Caki2 (cell line): ENCODE results near the gene WDR5B. TPM values are rescaled to one million over a fixed set of nuclear protein-coding genes. Genes with fewer than 3 reads are reported as not detected.
"Not testable (repeated sequence)": the region's sequence is repeated elsewhere in the genome, so short reads cannot be mapped to it uniquely, and the experiment has no call there.

ENCODE experiments used
- DNase-seq: peaks from one replicate; pipeline ENCODE4 v3.0.0-alpha.2; 2015; ENCODE audit warnings: low read depth
- in situ Hi-C: cut with HindIII; loops from 2 replicates; pipeline ENCODE4 v1.10.0; 2016; ENCODE audit warnings: low sequenced_read_pairs, low pct_unique_long_range_greater_than_20kb, mixed read lengths
- total RNA-seq: library from RNA; depleted of rRNA; stranded (reverse); fragments of >200 nt; shearing (Covaris generic); gene quantifications from 2 replicates; pipeline ENCODE4 v1.2.3, GENCODE V29; 2014; ENCODE audit warnings: low replicate concordance; rRNA removed

WDR5B gene
- total RNA-seq, 1 experiment from 2014 or later, result 2.4 TPM

DNA sequence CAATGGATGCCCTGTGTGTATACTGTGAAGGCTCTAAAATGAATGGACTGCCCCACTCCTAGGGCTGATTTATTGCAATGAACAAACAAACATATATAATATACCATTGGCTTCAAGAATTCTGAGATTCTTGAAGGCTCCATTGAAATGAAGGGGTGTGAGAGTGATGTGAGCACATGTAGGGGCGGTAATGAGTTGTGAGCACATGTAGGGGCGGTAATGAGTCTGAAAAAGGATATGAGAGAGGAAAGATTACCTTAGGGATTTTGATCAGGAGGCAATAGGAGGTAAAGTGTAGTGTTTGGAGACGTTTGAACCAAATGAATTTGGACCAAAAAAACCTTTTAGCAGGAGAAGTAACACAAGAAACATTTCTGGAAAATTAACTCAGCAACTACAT lies 28.2 kb downstream of the WDR5B start:
- no peak for DNase-seq
- in situ Hi-C loops, result no loop called here

DNA sequence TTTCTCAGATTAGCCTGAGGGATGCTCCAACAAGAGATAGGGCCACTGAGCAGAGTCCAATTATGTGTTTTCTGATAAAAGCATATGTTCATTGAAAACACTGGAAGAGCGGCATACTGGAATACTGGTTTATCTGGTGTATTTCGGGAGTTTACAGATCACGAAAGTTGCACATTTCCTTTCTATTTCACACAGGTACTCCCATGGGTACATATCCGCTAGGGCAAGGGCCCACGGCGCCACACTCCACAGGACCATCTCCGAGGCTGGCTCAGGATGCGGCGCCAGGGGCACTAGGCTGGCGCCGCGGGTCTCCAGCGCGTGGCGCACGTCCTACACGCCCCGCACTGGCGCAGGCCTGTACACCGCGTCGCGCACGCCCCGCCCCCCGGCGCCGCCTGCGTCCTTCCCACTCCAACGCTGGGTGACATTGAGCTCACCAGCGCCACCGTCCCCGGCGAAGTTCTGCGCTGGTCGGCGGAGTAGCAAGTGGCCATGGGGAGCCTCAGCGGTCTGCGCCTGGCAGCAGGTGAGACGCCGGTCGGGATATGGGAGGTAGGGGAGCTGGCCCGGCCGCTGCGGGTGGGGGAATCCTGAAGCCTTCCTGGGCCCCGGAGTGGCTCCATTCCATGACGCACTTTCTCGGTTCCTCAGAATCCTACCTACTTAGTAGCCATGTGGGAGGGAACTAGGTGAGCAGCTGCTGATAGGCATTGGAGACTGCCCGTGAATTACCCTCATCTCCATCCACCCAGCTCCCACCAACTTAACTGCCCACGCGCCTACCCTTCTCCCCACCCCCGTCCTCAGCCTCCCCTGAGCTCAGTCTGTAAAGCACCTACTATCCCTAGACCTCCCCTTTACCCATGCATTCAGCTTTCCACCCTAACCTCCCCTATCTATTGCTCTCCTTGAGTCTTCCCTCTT lies 31.8 kb downstream of the WDR5B start, which contains the start of gene FAM162A:
FAM162A (plus strand) TSS at position 412 of the 927 bp plus-strand sequence; CDS start at position 496, 84 bp downstream.
- in situ Hi-C loops, result no loop called here
- DNase-seq, result peak; percentile 90

DNA sequence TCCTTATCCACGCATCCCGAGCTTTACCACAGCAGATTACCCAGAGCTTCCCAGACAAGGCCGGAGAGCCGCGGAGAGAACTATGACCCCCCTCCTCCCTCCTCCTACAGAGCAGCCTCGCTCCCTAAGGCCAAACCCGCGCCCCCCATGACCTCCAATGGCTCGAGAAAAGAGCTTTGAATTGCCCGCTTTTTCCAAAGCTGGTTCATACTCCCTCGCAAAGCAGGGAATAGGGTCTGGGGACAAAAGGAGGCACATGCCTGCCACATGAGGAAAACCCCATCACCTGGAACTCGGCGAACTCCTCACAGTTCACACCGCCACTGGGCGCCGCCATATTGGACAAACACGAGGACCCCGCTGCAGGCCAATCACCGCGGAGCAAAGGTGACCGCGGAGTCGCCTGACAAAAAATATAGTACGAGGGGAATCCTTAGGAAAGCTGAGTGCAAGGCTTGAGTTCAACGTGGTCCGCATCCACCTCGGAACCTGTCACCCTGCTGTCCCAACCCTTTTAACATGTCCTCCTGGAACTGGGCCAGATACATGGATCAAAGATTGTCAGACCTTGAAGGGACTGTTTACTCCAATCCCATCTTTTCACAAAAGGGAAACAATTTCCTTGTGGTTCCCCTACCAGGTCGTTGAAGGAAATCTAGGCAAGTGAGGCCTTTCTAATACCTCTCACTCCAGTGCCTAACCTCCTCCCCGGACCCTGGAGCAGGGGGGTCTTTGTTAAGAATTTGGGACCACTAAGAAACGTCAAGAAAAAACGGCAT lies 32.8 kb downstream of the WDR5B start, which contains the start of gene MIX23:
MIX23 (minus strand) TSS at position 344 of the 779 bp plus-strand sequence; CDS start at position 337, 7 bp downstream.
- in situ Hi-C loops, result no loop called here
- peak; percentile 82 for DNase-seq

DNA sequence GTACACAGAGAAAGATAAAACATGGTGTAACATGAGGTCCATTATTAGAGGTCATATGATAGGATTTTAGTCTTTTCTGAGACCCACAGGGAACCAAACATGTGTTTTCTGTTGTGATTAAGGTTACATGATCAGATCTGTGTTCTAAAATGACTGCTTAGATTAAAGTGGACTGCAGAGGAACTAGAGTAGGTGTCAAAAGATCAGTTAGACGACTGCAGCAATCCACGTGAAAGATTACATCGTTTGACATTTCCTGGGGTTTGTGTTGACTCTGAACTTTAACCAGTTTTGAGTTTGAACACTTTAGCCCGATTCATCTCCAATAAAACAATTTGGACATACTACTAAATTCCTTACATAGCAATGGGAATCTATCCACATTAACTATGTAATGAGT lies 37.9 kb downstream of the WDR5B start:
- in situ Hi-C loops, result no loop called here
- no peak for DNase-seq

DNA sequence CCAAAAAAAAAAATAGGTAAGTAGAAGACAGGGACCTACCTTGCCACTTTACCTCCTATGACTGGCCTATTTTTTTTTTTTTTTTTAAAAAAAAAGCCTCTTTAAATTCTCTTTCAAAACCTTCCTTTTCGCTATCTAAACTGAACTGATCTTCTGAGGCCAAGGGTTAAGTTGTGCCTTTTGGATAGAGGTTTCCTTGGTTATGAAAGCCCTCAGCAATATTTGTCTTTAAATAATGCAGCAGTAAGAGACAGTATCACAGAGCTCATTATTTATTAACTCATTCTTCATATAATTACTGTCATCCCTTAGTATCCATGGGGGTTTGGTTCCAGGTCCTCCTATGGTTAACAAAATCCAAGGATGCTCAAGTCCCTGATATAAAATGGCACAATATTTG lies 41.8 kb downstream of the WDR5B start:
- in situ Hi-C loops, result no loop called here
- no peak for DNase-seq

DNA sequence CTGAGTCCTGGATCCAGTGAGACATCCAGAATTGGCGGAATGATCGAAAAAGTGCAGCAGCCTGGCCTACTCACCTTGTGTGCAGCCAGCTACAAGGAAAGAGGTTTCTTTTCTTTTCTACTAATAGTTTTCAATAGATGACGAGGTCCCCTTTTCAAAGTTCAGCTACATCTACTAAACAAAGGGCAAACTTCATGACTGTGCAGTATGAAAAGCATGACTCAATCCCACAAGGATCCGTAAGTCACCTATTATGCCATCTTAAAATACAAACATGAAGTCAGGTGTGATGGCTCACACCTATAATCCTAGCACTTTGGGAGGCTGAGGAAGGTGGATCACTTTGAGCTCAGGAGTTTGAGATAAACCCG lies 49.5 kb downstream of the WDR5B start:
- DNase-seq, result peak; percentile 56
- in situ Hi-C loops, result no loop called here

DNA sequence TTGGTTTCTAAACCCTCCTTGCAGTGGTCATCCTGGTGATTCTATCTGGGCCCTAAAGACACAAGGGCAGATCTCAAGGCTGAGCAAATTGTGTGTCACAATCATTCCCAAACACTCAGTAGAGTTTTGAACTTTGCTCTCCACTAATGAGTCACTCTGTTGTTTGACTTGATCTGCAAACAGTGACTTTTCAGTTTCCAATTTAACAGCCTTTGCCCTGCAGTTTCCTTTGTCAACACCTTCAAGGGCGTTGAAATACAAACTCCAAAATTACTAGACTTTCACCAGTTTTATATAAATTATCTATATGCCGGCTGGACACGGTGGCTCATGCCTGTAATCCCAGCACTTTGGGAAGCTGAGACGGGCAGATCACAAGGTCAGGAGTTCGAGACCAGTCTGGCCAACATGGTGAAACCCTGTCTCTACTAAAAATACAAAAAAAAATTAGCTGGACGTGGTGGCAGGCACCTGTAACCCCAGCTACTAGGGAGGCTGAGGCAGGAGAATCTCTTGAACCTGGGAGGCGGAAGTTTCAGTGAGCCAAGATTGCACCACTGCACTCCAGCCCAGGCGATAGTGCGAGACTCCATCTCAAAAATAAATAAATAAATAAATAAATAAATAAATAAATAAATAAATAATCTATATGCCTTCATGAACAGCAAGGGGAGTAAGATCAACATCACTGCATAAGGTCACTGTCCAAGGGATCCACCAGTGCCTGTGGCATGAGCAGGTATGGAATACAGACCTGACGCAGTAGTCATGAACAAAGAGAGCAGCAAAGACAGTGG lies 50.1 kb downstream of the WDR5B start:
- DNase-seq, result peak; percentile 64
- in situ Hi-C loops, result not testable (repeated sequence)

DNA sequence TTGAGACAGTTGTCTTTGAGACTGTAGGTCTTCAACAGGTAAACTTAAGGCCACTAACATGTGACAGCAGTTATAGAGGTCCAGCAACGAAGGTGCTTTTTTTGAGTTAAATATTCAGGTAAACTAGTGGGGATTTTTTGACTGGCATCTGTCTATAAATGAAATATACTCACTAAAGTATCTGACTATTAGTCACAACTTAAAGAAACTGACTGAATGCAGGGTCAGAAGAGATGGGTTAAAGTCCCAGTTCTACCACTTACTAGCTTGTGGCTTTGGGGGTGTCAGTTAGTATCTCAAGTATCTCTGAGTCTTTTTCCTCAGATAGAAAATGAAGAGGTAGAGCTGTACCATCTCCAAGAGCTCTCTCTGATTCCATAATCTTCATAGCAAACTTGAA lies 50.8 kb downstream of the WDR5B start:
- in situ Hi-C loops, result no loop called here
- DNase-seq, result no peak

DNA sequence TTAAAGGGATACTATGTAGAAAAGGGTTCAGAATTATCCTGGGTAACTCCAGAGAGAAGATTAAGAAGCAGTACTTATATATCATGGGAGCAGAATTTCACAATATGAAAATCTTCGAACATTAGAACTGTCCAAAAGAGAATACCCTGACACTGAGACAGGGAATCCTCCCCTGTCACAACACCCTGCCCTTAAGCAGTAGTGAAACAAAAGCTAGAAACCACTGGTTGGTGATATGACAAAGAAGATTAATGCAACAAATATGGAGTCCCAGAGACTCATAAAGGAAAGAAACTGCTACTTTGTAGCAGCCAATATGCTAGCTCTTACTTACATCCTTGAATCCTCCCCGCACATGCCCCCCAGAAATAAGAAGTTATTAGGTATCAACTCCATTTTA lies 51.4 kb downstream of the WDR5B start:
- DNase-seq, result no peak
- in situ Hi-C loops, result no loop called here

Other genes with a start within 250 kb of the WDR5B start
- gene CASR, start 232.4 kb downstream of the WDR5B start, total RNA-seq, result not detected in 2 replicates
- gene CSTA, start 90.8 kb downstream of the WDR5B start, total RNA-seq, result not detected in 2 replicates
- gene MIX23, start 32.8 kb downstream of the WDR5B start, total RNA-seq, result 46.2 and 72.9 TPM in 2 replicates
- gene FAM162A, start 31.9 kb downstream of the WDR5B start, total RNA-seq, result 36.5 and 42.1 TPM in 2 replicates
- gene KPNA1, start 98.9 kb upstream of the WDR5B start, total RNA-seq, result 43.0 and 50.8 TPM in 2 replicates
- 7.0 and 8.7 TPM in 2 replicates for gene PARP9, start 148.2 kb upstream of the WDR5B start, total RNA-seq
- 15.0 and 17.2 TPM in 2 replicates for gene DTX3L, start 148.3 kb upstream of the WDR5B start, total RNA-seq
- not detected in 2 replicates for gene PARP15, start 161.6 kb upstream of the WDR5B start, total RNA-seq